GM12874 (cell line): Measurements from ENCODE around the gene ASB13.

Source experiments
- CTCF ChIP-seq: IDR thresholded peaks from 2 replicates; pipeline ENCODE4 v1.5.1; 2011; ENCODE audit warnings: low read depth, mild to moderate bottlenecking, control low read depth, low read length, moderate library complexity; ENCODE audit not compliant: insufficient read depth

Gene ASB13

GRCh38 chr10:5599613-5600520, 66.5 kb downstream of the ASB13 start:
- no peak for TF ChIP-seq CTCF

GRCh38 chr10:5598085-5598690, 68.2 kb downstream of the ASB13 start:
- no peak for TF ChIP-seq CTCF

- TF ChIP-seq CTCF: no peak
Observed at GRCh38 chr10:5596611-5597341, 69.6 kb downstream of the ASB13 start.

GRCh38 chr10:5595994-5596471, 70.4 kb downstream of the ASB13 start:
- TF ChIP-seq CTCF: no peak

GRCh38 chr10:5595591-5595990, 70.8 kb downstream of the ASB13 start:
- TF ChIP-seq CTCF: no peak

- no peak for TF ChIP-seq CTCF
Observed at GRCh38 chr10:5595095-5595494, 71.3 kb downstream of the ASB13 start.
